Sigmoid colon (tissue), 4 donors: ENCODE measurements around the gene GRIA1.

Source experiments
- POLR2A ChIP-seq, 2 donors: fragments of 450-650 bp; IDR thresholded peaks; one replicate each; pipeline ENCODE4 v1.6.1; 2016; ENCODE audit warnings: antibody characterized with exemption in 2 of 2, mild to moderate bottlenecking in 2 of 2, moderate library complexity in 2 of 2
- POLR2AphosphoS5 ChIP-seq, 4 donors: sonication (generic); formaldehyde crosslinking; IDR thresholded peaks; one replicate each; pipeline ENCODE4 v1.6.1; 2017; ENCODE audit warnings: antibody characterized with exemption in 4 of 4

DNA sequence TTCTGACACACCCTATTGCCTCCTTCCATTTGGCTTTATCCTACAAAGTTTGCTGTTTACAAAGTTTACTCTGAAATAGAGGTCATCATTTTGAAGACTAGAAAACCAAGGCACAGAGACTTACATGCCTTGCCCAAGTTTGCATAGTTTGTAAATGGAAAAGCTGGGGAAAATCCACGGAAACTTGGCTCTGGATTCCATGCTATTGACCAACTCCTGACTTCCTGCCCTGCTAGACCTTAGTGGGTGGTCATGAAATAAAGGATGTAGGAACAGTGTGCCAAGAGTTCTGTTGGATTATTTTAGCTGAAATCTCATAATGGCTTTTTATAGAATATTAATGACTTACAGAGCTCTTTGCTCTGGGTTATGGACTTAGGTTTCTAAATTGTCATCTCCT lies 69.5 kb downstream of the GRIA1 start:
- TF ChIP-seq POLR2A (IDR thresholded peaks at IDR 0.05) (no peak), POLR2AphosphoS5 (IDR thresholded peaks at IDR 0.05) (no peak)
